ENCODE measurements around the gene SIGLEC9. TPM values are rescaled to one million over a fixed set of nuclear protein-coding genes. Genes with fewer than 3 reads are reported as not detected.

The SIGLEC9 gene
- total RNA-seq: under 1 TPM; 0.36 to 0.59 TPM
- 6.7 TPM for polyA plus RNA-seq (2013, experiment 1 of 2)
- 6.8 TPM for polyA plus RNA-seq (2013, experiment 2 of 2)
- 0.17 to 5.1 (median 0.89) reads per million in 172 experiments for total RNA-seq

GRCh38 chr19:51124729-51125128 is at the start of gene SIGLEC9:
Gene SIGLEC9 (plus strand): TSS chr19:51124906. CDS start chr19:51124975, 69 bp downstream.
- Histone ChIP-seq H3K27ac (ENCODE audit: low read depth in 1 of 2, low read length in 2 of 2) (peak within 1 kb of the TSS; percentile 54 to 79), H3K4me3 (ENCODE audit: low read length) (peak within 1 kb of the TSS; percentile 40), H3K4me1 (ENCODE audit: insufficient read depth, low read length) (peaks cover 86% of the 10 kb centered on the region), H3K36me3 (ENCODE audit: insufficient read depth, low read length) (no peaks in the 10 kb centered on the region), H3K9me3 (ENCODE audit: control insufficient read depth in 1 of 2, insufficient read depth in 1 of 2, low read length in 2 of 2) (peaks cover 0 to 8% of the 10 kb centered on the region in 2 experiments), H3K27me3 (ENCODE audit: control insufficient read depth in 1 of 2, insufficient read depth in 2 of 2, low read length in 2 of 2) (no peaks in the 10 kb centered on the region)
- H3K4me1 Mint-ChIP-seq (ENCODE audit: low read depth): peaks cover 86% of the 10 kb centered on the region
- ATAC-seq (ENCODE audit: poor library complexity) (no peak), DNase-seq (peak in 2 of 14 experiments; percentile 15 to 44)
- H3K9me3 Mint-ChIP-seq: peaks cover 2% of the 10 kb centered on the region
- ChIA-PET POLR2A (interaction anchor here (1.7 kb wide), 1 partner anchor 7 kb away, joined by 7 read pairs; no protein-coding TSS in a partner anchor), CTCF (no interaction called here)
- H3K4me3 Mint-ChIP-seq: peak within 1 kb of the TSS; percentile 77
- peak within 1 kb of the TSS; percentile 89 for H3K27ac Mint-ChIP-seq
- intact Hi-C loops (cut with DNase I, micrococcal nuclease): loop anchor here in 1 of 2 experiments (5.0 kb wide), 1 partner anchor 33 kb away; no protein-coding TSS in a partner anchor
- TF ChIP-seq CTCF (IDR thresholded peaks at IDR 0.05): no peak
- peaks cover 4% of the 10 kb centered on the region for H3K36me3 Mint-ChIP-seq (ENCODE audit: low read depth)
- no peaks in the 10 kb centered on the region for H3K27me3 Mint-ChIP-seq

- H3K27ac Mint-ChIP-seq: no peak overlapping the region
- intact Hi-C loops (cut with DNase I, micrococcal nuclease): no loop called here
Observed at GRCh38 chr19:51075998-51076397, 48.7 kb upstream of the SIGLEC9 start.

GRCh38 chr19:51076631-51077213 is 48.0 kb upstream of the SIGLEC9 start:
- no peaks in the 10 kb centered on the region for H3K4me1 Mint-ChIP-seq (ENCODE audit: low read depth)
- CTCF ChIA-PET: no interaction called here
- Histone ChIP-seq H3K4me3 (ENCODE audit: low read length) (no peak overlapping the region), H3K27ac (ENCODE audit: low read depth in 1 of 2, low read length in 2 of 2) (no peak overlapping the region), H3K9me3 (ENCODE audit: control insufficient read depth in 1 of 2, insufficient read depth in 1 of 2, low read length in 2 of 2) (peaks cover 0 to 5% of the 10 kb centered on the region in 2 experiments), H3K4me1 (ENCODE audit: insufficient read depth, low read length) (no peaks in the 10 kb centered on the region), H3K27me3 (ENCODE audit: control insufficient read depth in 1 of 2, insufficient read depth in 2 of 2, low read length in 2 of 2) (no peaks in the 10 kb centered on the region), H3K36me3 (ENCODE audit: insufficient read depth, low read length) (no peaks in the 10 kb centered on the region)
- peaks cover 4% of the 10 kb centered on the region for H3K27me3 Mint-ChIP-seq
- H3K9me3 Mint-ChIP-seq: peaks cover 7% of the 10 kb centered on the region
- no peak overlapping the region for H3K4me3 Mint-ChIP-seq
- H3K36me3 Mint-ChIP-seq (ENCODE audit: low read depth): no peaks in the 10 kb centered on the region
- H3K27ac Mint-ChIP-seq: no peak overlapping the region
- DNase-seq: no peak
- POLR2A ChIA-PET: no interaction called here
- no peak for TF ChIP-seq CTCF (IDR thresholded peaks at IDR 0.05)
- ATAC-seq (ENCODE audit: poor library complexity): no peak
- intact Hi-C loops (cut with DNase I, micrococcal nuclease): no loop called here

More at GRCh38 chr19:51075998-51076397, 48.7 kb upstream of the SIGLEC9 start:
- H3K4me1 ChIP-seq (ENCODE audit: insufficient read depth, low read length): no peaks in the 10 kb centered on the region
- H3K36me3 ChIP-seq (ENCODE audit: insufficient read depth, low read length): no peaks in the 10 kb centered on the region
- CTCF ChIA-PET: no interaction called here
- H3K4me3 Mint-ChIP-seq: no peak overlapping the region
- H3K27me3 ChIP-seq (ENCODE audit: control insufficient read depth in 1 of 2, insufficient read depth in 2 of 2, low read length in 2 of 2): no peaks in the 10 kb centered on the region
- H3K9me3 ChIP-seq (ENCODE audit: control insufficient read depth in 1 of 2, insufficient read depth in 1 of 2, low read length in 2 of 2): peaks cover 0 to 5% of the 10 kb centered on the region in 2 experiments
- peaks cover 4% of the 10 kb centered on the region for H3K27me3 Mint-ChIP-seq
- no peak for TF ChIP-seq CTCF (IDR thresholded peaks at IDR 0.05)
- H3K4me1 Mint-ChIP-seq (ENCODE audit: low read depth): no peaks in the 10 kb centered on the region
- ATAC-seq (ENCODE audit: poor library complexity): no peak
- H3K4me3 ChIP-seq (ENCODE audit: low read length): no peak overlapping the region
- no peak overlapping the region for H3K27ac ChIP-seq (ENCODE audit: low read depth in 1 of 2, low read length in 2 of 2)
- DNase-seq: no peak
- no peaks in the 10 kb centered on the region for H3K36me3 Mint-ChIP-seq (ENCODE audit: low read depth)
- H3K9me3 Mint-ChIP-seq: peaks cover 7% of the 10 kb centered on the region
- POLR2A ChIA-PET: no interaction called here
